Measurements from ENCODE around the gene ALPK1.

The ALPK1 gene

DNA sequence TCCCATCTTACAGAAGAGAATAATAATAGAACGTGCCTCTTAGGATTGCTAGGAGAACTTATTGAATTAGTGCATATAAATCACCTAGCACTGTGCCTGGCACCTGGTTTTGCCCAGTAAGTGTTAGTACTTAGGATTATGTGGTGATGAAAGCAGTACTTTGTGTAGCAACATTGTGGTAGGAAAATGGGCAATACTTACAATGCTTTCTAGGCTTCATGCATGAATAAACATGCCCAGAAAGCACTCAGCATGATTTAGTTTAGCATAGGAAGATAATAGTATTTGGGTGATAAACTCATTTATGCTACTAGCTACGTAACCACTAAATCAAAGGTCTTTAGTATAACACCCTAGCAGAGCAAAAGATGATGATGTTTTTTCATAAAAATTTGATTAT lies 113.2 kb downstream of the ALPK1 start:
- H2BK15ac ChIP-seq (ENCODE audit: low read depth, poor library complexity, severe bottlenecking): no peak overlapping the region
- no peaks in the 10 kb centered on the region for H3K4me1 ChIP-seq (ENCODE audit: control insufficient read depth, insufficient read depth, low read depth, low read length)

DNA sequence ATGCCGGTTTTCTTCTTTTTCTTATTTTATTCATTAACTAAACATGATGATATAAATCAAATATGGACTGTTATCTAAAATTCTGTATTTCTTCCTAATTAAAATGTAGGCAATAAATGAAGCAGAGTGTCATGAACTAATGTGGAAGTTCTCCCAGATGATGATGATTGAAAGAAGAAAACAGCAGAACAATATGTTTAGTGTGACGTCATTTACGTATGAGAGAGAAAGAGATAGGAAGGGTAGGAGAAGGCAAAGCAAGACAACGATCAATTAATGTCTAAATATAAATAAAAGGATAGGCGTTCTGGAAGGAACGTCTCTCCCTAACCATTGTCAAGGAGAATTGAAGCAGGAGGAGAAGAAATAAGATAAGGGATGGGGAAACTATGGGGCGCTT lies 113.6 kb downstream of the ALPK1 start:
- no peak overlapping the region for H3K23ac ChIP-seq (ENCODE audit: low read length in 2 of 2)
- no peak overlapping the region for H2BK5ac ChIP-seq (ENCODE audit: low read depth, low read length, poor library complexity, severe bottlenecking)
- no peak overlapping the region for H4K8ac ChIP-seq (ENCODE audit: low read length)
- H3K4me3 ChIP-seq (ENCODE audit: insufficient read depth in 1 of 2, low read depth in 1 of 2, low read length in 2 of 2): no peak overlapping the region
- H3K14ac ChIP-seq (ENCODE audit: low read length in 2 of 2): no peak overlapping the region
- H3K4me2 ChIP-seq (ENCODE audit: low read length, poor library complexity, severe bottlenecking): no peak overlapping the region
- no peak overlapping the region for H2AFZ ChIP-seq (ENCODE audit: low read depth, low read length)
- 89% methylated on average over 6 of the region's 7 CpGs for WGBS
- H3K27me3 ChIP-seq (ENCODE audit: control insufficient read depth in 1 of 2, insufficient read depth in 1 of 2, low read length in 2 of 2): no peaks in the 10 kb centered on the region
- no peak overlapping the region for H2AK5ac ChIP-seq (ENCODE audit: low read length, severe bottlenecking)
- H3K9me3 ChIP-seq (ENCODE audit: control insufficient read depth, low read length): no peaks in the 10 kb centered on the region
- H3K36me3 ChIP-seq (ENCODE audit: control insufficient read depth in 1 of 2, insufficient read depth in 2 of 2, low read depth in 1 of 2, low read length in 2 of 2): peaks cover 0 to 21% of the 10 kb centered on the region in 2 experiments
- H3K4ac ChIP-seq (ENCODE audit: low read depth in 1 of 2, low read length in 2 of 2): no peak overlapping the region
- H3K9ac ChIP-seq (ENCODE audit: low read length): no peak overlapping the region
- no peak overlapping the region for H2BK15ac ChIP-seq (ENCODE audit: low read depth, poor library complexity, severe bottlenecking)
- DNase-seq: no peak
- H4K91ac ChIP-seq (ENCODE audit: low read length): no peak overlapping the region
- H3K4me1 ChIP-seq (ENCODE audit: control insufficient read depth, insufficient read depth, low read depth, low read length): no peaks in the 10 kb centered on the region
- no peak overlapping the region for H3K27ac ChIP-seq (ENCODE audit: low read length, poor library complexity, severe bottlenecking)
- H3K79me1 ChIP-seq (replicated peaks; ENCODE audit: low read length, poor library complexity, severe bottlenecking): no peaks in the 10 kb centered on the region
- H2BK120ac ChIP-seq (ENCODE audit: low read depth, low read length): no peak overlapping the region
- no peak overlapping the region for H3K18ac ChIP-seq (ENCODE audit: low read depth in 1 of 2, low read length in 2 of 2)
- H2BK12ac ChIP-seq (ENCODE audit: low read length in 2 of 2): no peak overlapping the region

More for the DNA sequence above, 113.2 kb downstream of the ALPK1 start:
- H3K4me2 ChIP-seq (ENCODE audit: low read length, poor library complexity, severe bottlenecking): no peak overlapping the region
- no peak overlapping the region for H2BK5ac ChIP-seq (ENCODE audit: low read depth, low read length, poor library complexity, severe bottlenecking)
- H3K36me3 ChIP-seq (ENCODE audit: control insufficient read depth in 1 of 2, insufficient read depth in 2 of 2, low read depth in 1 of 2, low read length in 2 of 2): peaks cover 0 to 21% of the 10 kb centered on the region in 2 experiments
- no peak overlapping the region for H3K23ac ChIP-seq (ENCODE audit: low read length in 2 of 2)
- H2AFZ ChIP-seq (ENCODE audit: low read depth, low read length): no peak overlapping the region
- no peaks in the 10 kb centered on the region for H3K27me3 ChIP-seq (ENCODE audit: control insufficient read depth in 1 of 2, insufficient read depth in 1 of 2, low read length in 2 of 2)
- H3K4ac ChIP-seq (ENCODE audit: low read depth in 1 of 2, low read length in 2 of 2): no peak overlapping the region
- no peak overlapping the region for H3K18ac ChIP-seq (ENCODE audit: low read depth in 1 of 2, low read length in 2 of 2)
- H3K14ac ChIP-seq (ENCODE audit: low read length in 2 of 2): no peak overlapping the region
- DNase-seq: no peak
- H2BK120ac ChIP-seq (ENCODE audit: low read depth, low read length): no peak overlapping the region
- H2BK12ac ChIP-seq (ENCODE audit: low read length in 2 of 2): no peak overlapping the region
- no peak overlapping the region for H3K4me3 ChIP-seq (ENCODE audit: insufficient read depth in 1 of 2, low read depth in 1 of 2, low read length in 2 of 2)
- H4K8ac ChIP-seq (ENCODE audit: low read length): no peak overlapping the region
- no peaks in the 10 kb centered on the region for H3K9me3 ChIP-seq (ENCODE audit: control insufficient read depth, low read length)
- no peak overlapping the region for H4K91ac ChIP-seq (ENCODE audit: low read length)
- WGBS: 75% methylated on average over 1 of the region's 2 CpGs
- H3K9ac ChIP-seq (ENCODE audit: low read length): no peak overlapping the region
- H3K79me1 ChIP-seq (replicated peaks; ENCODE audit: low read length, poor library complexity, severe bottlenecking): no peaks in the 10 kb centered on the region
- H3K27ac ChIP-seq (ENCODE audit: low read length, poor library complexity, severe bottlenecking): no peak overlapping the region
- H2AK5ac ChIP-seq (ENCODE audit: low read length, severe bottlenecking): no peak overlapping the region

DNA sequence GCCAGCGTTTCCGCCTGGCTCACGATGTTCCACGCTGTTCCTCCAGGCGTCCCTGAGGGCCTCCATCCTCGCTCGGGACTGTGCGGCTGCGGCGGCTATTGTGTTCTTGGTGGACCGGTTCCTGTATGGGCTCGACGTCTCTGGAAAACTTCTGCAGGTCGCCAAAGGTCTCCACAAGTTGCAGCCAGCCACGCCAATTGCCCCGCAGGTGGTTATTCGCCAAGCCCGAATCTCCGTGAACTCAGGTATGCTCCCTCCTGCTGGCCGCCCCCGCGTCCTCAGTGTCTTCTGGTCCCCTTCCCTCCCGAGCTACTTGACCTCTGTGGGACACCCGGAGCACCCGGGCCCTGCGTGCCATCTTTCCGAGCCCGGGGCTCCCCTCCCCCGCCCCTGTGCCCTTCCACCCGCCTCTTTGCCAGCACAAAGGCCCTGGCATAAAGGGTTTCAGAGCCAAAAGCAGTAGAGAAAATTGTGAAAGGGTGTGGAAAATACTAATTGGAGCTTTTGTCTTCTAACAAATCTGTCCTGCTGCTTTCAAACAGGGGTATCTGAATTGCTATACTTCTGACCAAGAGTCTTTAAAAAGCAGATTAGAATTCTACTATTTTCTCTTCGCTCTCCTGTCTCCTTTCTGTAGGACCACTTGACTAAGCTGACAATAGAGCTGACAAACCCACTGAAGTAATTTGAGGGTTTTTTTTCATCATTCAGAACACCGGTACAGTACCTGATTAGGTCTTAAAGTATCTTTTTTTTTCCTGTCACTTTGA lies 114.8 kb downstream of the ALPK1 start:
- H3K79me1 ChIP-seq (replicated peaks; ENCODE audit: low read length, poor library complexity, severe bottlenecking): no peaks in the 10 kb centered on the region
- no peak overlapping the region for H3K23ac ChIP-seq (ENCODE audit: low read length in 2 of 2)
- 60% methylated on average over 32 of the region's 32 CpGs for WGBS

DNA sequence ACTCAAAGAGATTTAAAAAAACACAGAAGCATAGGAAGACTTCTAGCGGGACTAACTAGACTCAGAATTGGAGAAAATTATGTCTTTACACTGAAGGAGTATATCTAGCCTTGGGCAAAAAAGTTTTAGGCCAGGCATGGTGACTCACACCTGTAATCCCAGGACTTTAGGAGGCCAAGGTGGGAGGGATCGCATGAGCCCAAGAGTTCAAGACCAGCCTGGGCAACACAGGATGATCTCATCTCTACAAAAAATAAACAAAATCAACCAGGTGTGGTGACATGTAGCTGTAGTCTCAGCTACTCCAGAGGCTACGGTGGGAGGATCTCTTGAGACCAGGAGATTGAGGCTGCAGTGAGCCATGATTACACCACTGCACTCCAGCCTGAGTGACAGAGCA lies 119.3 kb downstream of the ALPK1 start:
- no peak overlapping the region for H3K4me3 ChIP-seq (ENCODE audit: insufficient read depth in 1 of 2, low read depth in 1 of 2, low read length in 2 of 2)
- no peak overlapping the region for H3K18ac ChIP-seq (ENCODE audit: low read depth in 1 of 2, low read length in 2 of 2)
- no peak overlapping the region for H3K4me2 ChIP-seq (ENCODE audit: low read length, poor library complexity, severe bottlenecking)
- peaks cover 0 to 21% of the 10 kb centered on the region in 2 experiments for H3K36me3 ChIP-seq (ENCODE audit: control insufficient read depth in 1 of 2, insufficient read depth in 2 of 2, low read depth in 1 of 2, low read length in 2 of 2)
- no peaks in the 10 kb centered on the region for H3K4me1 ChIP-seq (ENCODE audit: control insufficient read depth, insufficient read depth, low read depth, low read length)
- H3K79me1 ChIP-seq (replicated peaks; ENCODE audit: low read length, poor library complexity, severe bottlenecking): no peaks in the 10 kb centered on the region
- no peak overlapping the region for H3K4ac ChIP-seq (ENCODE audit: low read depth in 1 of 2, low read length in 2 of 2)
- H2BK12ac ChIP-seq (ENCODE audit: low read length in 2 of 2): no peak overlapping the region
- peaks cover 4% of the 10 kb centered on the region for H3K9me3 ChIP-seq (ENCODE audit: control insufficient read depth, low read length)
- H4K8ac ChIP-seq (ENCODE audit: low read length): no peak overlapping the region
- no peak overlapping the region for H3K14ac ChIP-seq (ENCODE audit: low read length in 2 of 2)
- H3K27me3 ChIP-seq (ENCODE audit: control insufficient read depth in 1 of 2, insufficient read depth in 1 of 2, low read length in 2 of 2): no peaks in the 10 kb centered on the region
- no peak overlapping the region for H2BK5ac ChIP-seq (ENCODE audit: low read depth, low read length, poor library complexity, severe bottlenecking)
- no peak overlapping the region for H2AFZ ChIP-seq (ENCODE audit: low read depth, low read length)
- H2BK120ac ChIP-seq (ENCODE audit: low read depth, low read length): no peak overlapping the region
- no peak overlapping the region for H4K91ac ChIP-seq (ENCODE audit: low read length)
- H2AK5ac ChIP-seq (ENCODE audit: low read length, severe bottlenecking): no peak overlapping the region
- no peak for DNase-seq
- H3K27ac ChIP-seq (ENCODE audit: low read length, poor library complexity, severe bottlenecking): no peak overlapping the region
- no peak overlapping the region for H3K23ac ChIP-seq (ENCODE audit: low read length in 2 of 2)
- H3K9ac ChIP-seq (ENCODE audit: low read length): no peak overlapping the region
- WGBS: 89% methylated on average over 3 of the region's 3 CpGs
- no peak overlapping the region for H2BK15ac ChIP-seq (ENCODE audit: low read depth, poor library complexity, severe bottlenecking)

More for the DNA sequence above, 114.8 kb downstream of the ALPK1 start:
- no peak overlapping the region for H3K14ac ChIP-seq (ENCODE audit: low read length in 2 of 2)
- no peaks in the 10 kb centered on the region for H3K4me1 ChIP-seq (ENCODE audit: control insufficient read depth, insufficient read depth, low read depth, low read length)
- H3K27me3 ChIP-seq (ENCODE audit: control insufficient read depth in 1 of 2, insufficient read depth in 1 of 2, low read length in 2 of 2): no peaks in the 10 kb centered on the region
- H3K4me2 ChIP-seq (ENCODE audit: low read length, poor library complexity, severe bottlenecking): no peak overlapping the region
- peaks cover 4% of the 10 kb centered on the region for H3K9me3 ChIP-seq (ENCODE audit: control insufficient read depth, low read length)
- no peak overlapping the region for H2BK120ac ChIP-seq (ENCODE audit: low read depth, low read length)
- H3K27ac ChIP-seq (ENCODE audit: low read length, poor library complexity, severe bottlenecking): no peak overlapping the region
- H4K91ac ChIP-seq (ENCODE audit: low read length): no peak overlapping the region
- no peak overlapping the region for H3K4ac ChIP-seq (ENCODE audit: low read depth in 1 of 2, low read length in 2 of 2)
- no peak overlapping the region for H2BK5ac ChIP-seq (ENCODE audit: low read depth, low read length, poor library complexity, severe bottlenecking)
- no peak overlapping the region for H4K8ac ChIP-seq (ENCODE audit: low read length)
- DNase-seq: no peak
- no peak overlapping the region for H3K9ac ChIP-seq (ENCODE audit: low read length)
- no peak overlapping the region for H2BK15ac ChIP-seq (ENCODE audit: low read depth, poor library complexity, severe bottlenecking)
- H2AK5ac ChIP-seq (ENCODE audit: low read length, severe bottlenecking): no peak overlapping the region
- no peak overlapping the region for H3K4me3 ChIP-seq (ENCODE audit: insufficient read depth in 1 of 2, low read depth in 1 of 2, low read length in 2 of 2)
- peaks cover 0 to 21% of the 10 kb centered on the region in 2 experiments for H3K36me3 ChIP-seq (ENCODE audit: control insufficient read depth in 1 of 2, insufficient read depth in 2 of 2, low read depth in 1 of 2, low read length in 2 of 2)
- H3K18ac ChIP-seq (ENCODE audit: low read depth in 1 of 2, low read length in 2 of 2): no peak overlapping the region
- H2BK12ac ChIP-seq (ENCODE audit: low read length in 2 of 2): no peak overlapping the region
- H2AFZ ChIP-seq (ENCODE audit: low read depth, low read length): no peak overlapping the region
